K562 (cell line): ENCODE measurements around the gene ZNF83. TPM values are rescaled to one million over a fixed set of nuclear protein-coding genes. Genes with fewer than 3 reads are reported as not detected.
A peak's percentile ranks its signal among the peaks of the same experiment; 100 is the strongest.

ENCODE experiments used
- ATF3 ChIP-seq, 2 experiments: fragments of 450-650 bp in 1 of 2; sonication (generic) in 1 of 2; formaldehyde crosslinking in 1 of 2; IDR thresholded peaks in 1 of 2; conservative IDR thresholded peaks in 1 of 2; 2 replicates each; pipeline versions ENCODE4 v1.6.1 to v1.8.1; 2016 to 2023; ENCODE audit warnings: mild to moderate bottlenecking in 2 of 2, moderate library complexity in 2 of 2, inconsistent platforms in 1 of 2, missing genetic modification reagents in 1 of 2
- C11orf30 ChIP-seq: fragments of 450-650 bp; IDR thresholded peaks from 2 replicates; pipeline ENCODE4 v1.6.1; 2016; ENCODE audit warnings: low read depth, mild to moderate bottlenecking
- FOXO4 ChIP-seq: fragments of 450-650 bp; formaldehyde crosslinking; IDR thresholded peaks from 2 replicates; pipeline ENCODE4 v1.4.0; 2020; ENCODE audit warnings: mild to moderate bottlenecking, moderate library complexity
- FOXP1 ChIP-seq: sonication (generic); formaldehyde crosslinking; IDR thresholded peaks from 2 replicates; pipeline ENCODE4 v1.8.0; 2022; ENCODE audit warnings: mild to moderate bottlenecking, missing genetic modification reagents
- GABPB2 ChIP-seq: fragments of 250-450 bp; sonication (Bioruptor Pico); conservative IDR thresholded peaks from 2 replicates; pipeline ENCODE4 v1.5.1; 2021; ENCODE audit warnings: mild to moderate bottlenecking
- GATA2 ChIP-seq: sonication (generic); formaldehyde crosslinking; IDR thresholded peaks from 2 replicates; pipeline ENCODE4 v1.4.0; 2020; ENCODE audit warnings: mild to moderate bottlenecking, missing genetic modification reagents
- HMGN3 ChIP-seq: IDR thresholded peaks from 2 replicates; pipeline ENCODE4 v1.6.1; 2011; ENCODE audit warnings: borderline replicate concordance, low read depth, mild to moderate bottlenecking, mixed read lengths, low read length; ENCODE audit not compliant: insufficient read length; ENCODE audit errors: extremely low read depth
- IRF1 ChIP-seq: sonication (generic); formaldehyde crosslinking; IDR thresholded peaks from 2 replicates; pipeline ENCODE4 v1.8.0; 2022; ENCODE audit warnings: missing genetic modification reagents, mild to moderate bottlenecking, borderline replicate concordance
- KDM5B ChIP-seq: fragments of 200-600 bp; sonication (generic); IDR thresholded peaks from 2 replicates; pipeline ENCODE4 v1.6.1; 2012; ENCODE audit warnings: low read depth, mild to moderate bottlenecking, moderate library complexity, low read length, control low read depth, inconsistent platforms; ENCODE audit not compliant: insufficient replicate concordance
- MTA2 ChIP-seq: fragments of 450-650 bp; IDR thresholded peaks from 2 replicates; pipeline ENCODE4 v1.6.1; 2016; ENCODE audit warnings: low read depth
- NUFIP1 ChIP-seq: fragments of 450-650 bp; IDR thresholded peaks from 2 replicates; pipeline ENCODE4 v1.6.1; 2018; ENCODE audit not compliant: partially characterized antibody
- PHF20 ChIP-seq: fragments of 450-650 bp; IDR thresholded peaks from 2 replicates; pipeline ENCODE4 v1.6.1; 2018; ENCODE audit not compliant: partially characterized antibody
- POLR2H ChIP-seq: IDR thresholded peaks from 2 replicates; pipeline ENCODE4 v1.6.1; 2016; ENCODE audit warnings: missing genetic modification characterization, low read depth, mild to moderate bottlenecking, control low read depth, missing compliant biosample characterization, moderate library complexity
- SLC30A9 ChIP-seq: fragments of 250-450 bp; sonication (Bioruptor Pico); IDR thresholded peaks from 2 replicates; pipeline ENCODE4 v1.8.0; 2022; ENCODE audit warnings: mild to moderate bottlenecking, moderate library complexity
- TAF1 ChIP-seq: IDR thresholded peaks from 2 replicates; pipeline ENCODE4 v1.6.1; 2011; ENCODE audit warnings: mild to moderate bottlenecking, low read length, moderate library complexity; ENCODE audit not compliant: insufficient read depth, control insufficient read depth, severe bottlenecking; ENCODE audit errors: extremely low read depth
- TRIM24 ChIP-seq, 2 experiments: fragments of 450-650 bp; IDR thresholded peaks; 2 replicates each; pipeline ENCODE4 v1.6.1; 2016
- YBX1 ChIP-seq: fragments of 450-650 bp; IDR thresholded peaks from 2 replicates; pipeline ENCODE4 v1.7.1; 2016; ENCODE audit warnings: mild to moderate bottlenecking
- ZBTB33 ChIP-seq: sonication (generic); formaldehyde crosslinking; IDR thresholded peaks from 2 replicates; pipeline ENCODE4 v1.8.1; 2023; ENCODE audit warnings: mild to moderate bottlenecking, missing genetic modification reagents
- ZC3H11A ChIP-seq: IDR thresholded peaks from 2 replicates; pipeline ENCODE4 v1.6.1; 2012; ENCODE audit warnings: low read depth, low read length, improper control_type of control experiment
- ZNF277 ChIP-seq: fragments of 250-450 bp; sonication (Bioruptor Pico); IDR thresholded peaks from 2 replicates; pipeline ENCODE4 v1.8.0; 2022; ENCODE audit warnings: inconsistent platforms, mild to moderate bottlenecking, moderate library complexity, borderline replicate concordance
- ZNF395 ChIP-seq: fragments of 200-800 bp; sonication (Bioruptor generic); IDR thresholded peaks from 2 replicates; pipeline ENCODE4 v1.6.1; 2017; ENCODE audit warnings: missing genetic modification characterization, missing compliant biosample characterization
- polyA plus RNA-seq, 8 experiments: library from polyadenylated mRNA; depleted of rRNA in 4 of 8; stranded (reverse) in 5 of 8; unstranded in 3 of 8; fragments of >200 nt; fragmentation: Nextera tagmentation in 2 of 8; fragmentation: Illumina TruSeq in 1 of 8; extraction: Ambion mirVana in 2 of 8; extraction: Trizol in 1 of 8; gene quantifications; 2 replicates each; pipeline versions ENCODE4 v1.2.1 to v1.2.3, GENCODE V29; 2011 to 2014; ENCODE audit warnings: inconsistent platforms in 1 of 8, missing spikeins in 1 of 8
- total RNA-seq, 7 experiments: library from RNA; depleted of rRNA in 6 of 7; stranded (reverse); fragments of >200 nt in 6 of 7; fragmentation: Illumina TruSeq in 2 of 7; extraction: Trizol in 2 of 7; gene quantifications; 2 replicates each; pipeline versions ENCODE4 v1.2.1 to v1.2.3, GENCODE V29; 2011 to 2021; ENCODE audit warnings: low replicate concordance in 1 of 7

The ZNF83 gene
- total and polyA plus RNA-seq, 9 of the 15 experiments (the other 6 are each of a cell fraction or from before 2014, with no cell fraction given), result 18.6 to 74.3 (median 51.9) TPM

GRCh38 chr19:52566588-52566987, 71.6 kb downstream of the ZNF83 start (continued):
- no peak for TF ChIP-seq IRF1 (CRISPR knock-in tag)
- TF ChIP-seq ZC3H11A, result no peak
- TF ChIP-seq PHF20, result peak; percentile 44
- no peak for TF ChIP-seq YBX1
- no peak for TF ChIP-seq ZNF277 (CRISPR knock-in tag)
- TF ChIP-seq GATA2 (CRISPR knock-in tag), result no peak
- TF ChIP-seq ZBTB33 (CRISPR knock-in tag), result no peak
- TF ChIP-seq HMGN3, result no peak
- peak; percentile 86 for TF ChIP-seq ATF3 (IDR thresholded peaks at IDR 0.05)
- TF ChIP-seq ATF3 (CRISPR knock-in tag; conservative IDR thresholded peaks at IDR 0.05), result no peak
- TF ChIP-seq NUFIP1, result no peak
- TF ChIP-seq FOXP1 (CRISPR knock-in tag), result no peak
- TF ChIP-seq SLC30A9 (CRISPR knock-in tag), result no peak
- TF ChIP-seq ZNF395 (CRISPR knock-in tag), result no peak
- no peak for TF ChIP-seq POLR2H (tag)
- no peak for TF ChIP-seq KDM5B
- no peak for TF ChIP-seq MTA2
- no peak for TF ChIP-seq FOXO4 (CRISPR knock-in tag)
- peak; percentile 67 to 75; a peak in 3 of 4 replicates for TF ChIP-seq TRIM24 (IDR thresholded peaks at IDR 0.05)
- TF ChIP-seq GABPB2, result no peak
- no peak for TF ChIP-seq TAF1
- TF ChIP-seq C11orf30, result peak; percentile 48
